ENCODE data around the gene TEN1. TPM values are rescaled to one million over a fixed set of nuclear protein-coding genes. Genes with fewer than 3 reads are reported as not detected.

TEN1 gene
- total and polyA plus RNA-seq, 9 of the 15 experiments (the other 6 are each of a cell fraction or from before 2014, with no cell fraction given), result 1.3 to 25.7 (median 10.1) TPM

DNA sequence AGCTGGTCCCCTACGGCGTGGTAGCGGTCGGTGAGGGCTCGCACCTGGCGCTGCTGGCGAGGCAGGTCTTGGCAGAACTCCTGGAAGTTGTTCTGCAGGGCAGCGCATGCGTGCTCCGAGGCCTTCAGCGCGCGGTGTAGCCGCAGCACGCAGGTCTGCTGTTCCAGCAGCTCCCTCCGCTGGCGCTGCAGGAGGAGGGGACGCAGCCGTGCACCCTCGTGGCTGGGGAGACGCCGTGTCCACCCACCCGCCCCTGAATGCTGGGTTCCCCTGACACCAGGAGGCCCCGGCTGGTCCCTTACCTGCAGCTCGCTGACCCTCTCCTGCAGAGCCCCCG, 35.9 kb downstream of the TEN1 start (continued):
- TF ChIP-seq STAT5B (CRISPR knock-in tag; IDR thresholded peaks at IDR 0.05) (no peak), WHSC1 (IDR thresholded peaks at IDR 0.05; ENCODE audit: low read length) (no peak), CCNT2 (IDR thresholded peaks at IDR 0.05; ENCODE audit: borderline replicate concordance, extremely low read depth, insufficient read length, low read depth, low read length) (no peak), EHMT2 (IDR thresholded peaks at IDR 0.05) (no peak), XRCC4 (IDR thresholded peaks at IDR 0.05; ENCODE audit: extremely low read depth, insufficient read depth, insufficient read length) (no peak)

DNA sequence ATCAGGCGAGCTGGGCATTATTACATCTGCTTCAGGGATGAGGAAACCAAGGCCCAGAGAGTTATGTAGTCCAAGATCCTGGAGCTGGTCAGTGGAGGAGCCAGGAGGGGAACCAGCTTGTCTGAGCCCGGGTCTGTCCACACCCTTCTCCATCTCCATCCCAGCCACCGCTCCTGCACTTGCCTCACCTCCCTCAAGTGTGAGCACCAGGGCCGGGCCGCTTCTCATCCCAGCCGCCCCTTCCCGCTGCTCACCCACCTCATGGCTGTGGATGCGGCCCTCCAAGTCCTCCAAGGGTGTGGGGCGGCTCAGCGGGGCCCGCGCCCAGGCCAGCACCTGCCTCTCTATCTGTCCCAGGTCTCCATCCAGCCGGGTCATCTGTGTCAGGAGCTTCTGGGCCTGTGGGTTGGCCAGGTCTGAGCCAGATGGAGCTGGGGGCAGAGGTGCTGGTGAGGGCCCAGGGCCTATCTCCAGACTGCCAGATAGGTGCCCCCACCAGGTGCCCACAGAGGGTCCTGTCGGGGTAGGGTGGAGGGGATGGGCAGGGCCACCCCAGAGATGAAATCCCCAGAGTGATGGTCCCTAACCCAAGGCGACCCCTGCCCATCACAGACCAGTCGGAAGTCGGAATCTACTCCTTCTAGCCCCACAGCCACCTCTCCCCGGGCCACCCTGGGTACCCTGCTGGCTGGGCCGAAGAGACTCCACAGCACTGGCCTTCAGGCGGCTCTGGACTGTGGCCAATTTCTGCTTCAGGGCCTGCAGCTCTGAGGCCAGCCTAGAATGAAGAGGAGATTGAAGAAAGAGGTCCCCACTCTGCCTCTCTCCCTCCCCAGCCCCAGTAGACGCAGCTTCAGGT, 38.7 kb downstream of the TEN1 start:
- Histone ChIP-seq H3K27me3 (ENCODE audit: control insufficient read depth in 2 of 2, insufficient read depth in 2 of 2, low read length in 2 of 2) (peaks cover 17 to 45% of the 10 kb centered on the region in 2 experiments; a peak in 4 of 5 replicates), H4K20me1 (replicated peaks; ENCODE audit: control insufficient read depth, insufficient read depth, low read length) (0 out of 2 replicates have a peak, but pooled peaks cover 8% of the 10 kb centered on the region), H3K36me3 (ENCODE audit: control insufficient read depth, insufficient read depth, low read length) (no peaks in the 10 kb centered on the region), H3K9me1 (ENCODE audit: control insufficient read depth, insufficient read depth, low read length) (no peaks in the 10 kb centered on the region), H3K9me3 (replicated peaks; ENCODE audit: control insufficient read depth, insufficient read depth, low read depth, low read length) (no peaks in the 10 kb centered on the region), H3K79me2 (ENCODE audit: control insufficient read depth, insufficient read depth, low read length) (no peaks in the 10 kb centered on the region), H3K4me1 (replicated peaks in 1 of 2; ENCODE audit: control insufficient read depth in 2 of 2, insufficient read depth in 2 of 2, low read length in 2 of 2) (peaks cover 0 to 52% of the 10 kb centered on the region in 2 experiments; a peak in 3 of 5 replicates), H2AFZ (ENCODE audit: low read depth, low read length) (no peak overlapping the region), H3K4me3 (no peak overlapping the region), H3K4me2 (ENCODE audit: insufficient read depth, low read length) (no peak overlapping the region), H3K27ac (ENCODE audit: extremely low read depth, low read depth, low read length) (no peak overlapping the region), H3K9ac (ENCODE audit: insufficient read depth in 1 of 2, low read depth in 2 of 2, low read length in 2 of 2) (peak overlapping the region in 1 of 2 experiments; percentile 52; a peak in 1 of 4 replicates)
- in situ Hi-C loops (cut with MboI), result no loop called here
- no peak for ATAC-seq
- no peak for DNase-seq (ENCODE audit: extremely low read depth in 1 of 4, low spot score in 3 of 4)
- BruUV-seq (replicated peaks), result no TSS peak
- TF ChIP-seq NFIC (IDR thresholded peaks at IDR 0.05), result 0 out of 2 replicates have a peak, but pooled peaks have one; percentile 34
- no peak for TF ChIP-seq PPARD (CRISPR knock-in tag; IDR thresholded peaks at IDR 0.05)
- FAIRE-seq, result no peak
- WGBS (ENCODE audit: insufficient coverage, low coverage, missing lambda C conversion rate), result 24% methylated on average over 21 of the region's 21 CpGs
- ChIA-PET POLR2A (interaction anchor here (0.5 to 0.7 kb wide), 2 partner anchors 76 to 1053 kb away, joined by 3 read pairs; no protein-coding TSS in a partner anchor), CTCF (ENCODE audit: low intra/inter-chr PET ratio) (no interaction called here)
- intact Hi-C loops (cut with micrococcal nuclease), result loop anchor here (5.0 kb wide), 1 partner anchor 260 kb away; no protein-coding TSS in a partner anchor
